H9 (cell line): Measurements from ENCODE around the gene R3HDM4. TPM values are rescaled to one million over a fixed set of nuclear protein-coding genes. Genes with fewer than 3 reads are reported as not detected.

ENCODE experiments used
- DNase-seq: peaks from one replicate; pipeline ENCODE4 v3.0.0-alpha.2; 2017
- H2AFZ ChIP-seq: one replicate; pipeline ENCODE4 v1.6.1; 2013; ENCODE audit warnings: mild to moderate bottlenecking, low read length, control low read depth, moderate library complexity
- H2AK5ac ChIP-seq: 2 replicates; pipeline ENCODE4 v1.6.1; 2013; ENCODE audit warnings: low read length, control low read depth, mixed read lengths; ENCODE audit not compliant: insufficient read length
- H2BK120ac ChIP-seq: one replicate; pipeline ENCODE4 v1.6.1; 2013; ENCODE audit warnings: low read depth, mild to moderate bottlenecking, low read length, control low read depth, inconsistent platforms; ENCODE audit not compliant: poor library complexity, severe bottlenecking
- H2BK12ac ChIP-seq: 2 replicates; pipeline ENCODE4 v1.6.1; 2013; ENCODE audit warnings: low read length, control low read depth, mixed read lengths, low read depth; ENCODE audit not compliant: insufficient read length
- H2BK15ac ChIP-seq: 2 replicates; pipeline ENCODE4 v1.6.1; 2013; ENCODE audit warnings: low read depth, low read length, control low read depth
- H2BK20ac ChIP-seq: one replicate; pipeline ENCODE4 v1.6.1; 2013; ENCODE audit warnings: low read depth, mild to moderate bottlenecking, low read length, control low read depth, inconsistent platforms; ENCODE audit not compliant: poor library complexity, severe bottlenecking
- H2BK5ac ChIP-seq: 2 replicates; pipeline ENCODE4 v1.6.1; 2013; ENCODE audit warnings: low read length, control low read depth, mixed read lengths; ENCODE audit not compliant: insufficient read length
- H3K14ac ChIP-seq: 2 replicates; pipeline ENCODE4 v1.6.1; 2013; ENCODE audit warnings: low read length, control low read depth; ENCODE audit not compliant: insufficient read depth
- H3K18ac ChIP-seq: 2 replicates; pipeline ENCODE4 v1.6.1; 2013; ENCODE audit warnings: low read depth, mild to moderate bottlenecking, mixed read lengths, low read length, control low read depth; ENCODE audit not compliant: insufficient read length
- H3K23ac ChIP-seq: 2 replicates; pipeline ENCODE4 v1.6.1; 2013; ENCODE audit warnings: low read length, control low read depth, mixed read lengths, low read depth; ENCODE audit not compliant: insufficient read length
- H3K23me2 ChIP-seq: 2 replicates; pipeline ENCODE4 v1.6.1; 2013; ENCODE audit warnings: low read depth, mild to moderate bottlenecking, mixed read lengths, low read length, control low read depth; ENCODE audit not compliant: insufficient read length, poor library complexity, severe bottlenecking
- H3K27ac ChIP-seq: 2 replicates; pipeline ENCODE4 v1.5.1; 2013; ENCODE audit warnings: low read length, control low read depth, mixed read lengths, low read depth; ENCODE audit not compliant: insufficient read length
- H3K27me3 ChIP-seq: 2 replicates; pipeline ENCODE4 v1.6.1; 2013; ENCODE audit warnings: low read length, control low read depth, inconsistent platforms; ENCODE audit not compliant: insufficient read depth
- H3K4ac ChIP-seq: 2 replicates; pipeline ENCODE4 v1.6.1; 2013; ENCODE audit warnings: low read depth, mild to moderate bottlenecking, control low read depth, inconsistent platforms, low read length, moderate library complexity
- H3K4me1 ChIP-seq: 2 replicates; pipeline ENCODE4 v1.6.1; 2013; ENCODE audit warnings: low read length, control low read depth, inconsistent platforms; ENCODE audit not compliant: insufficient read depth
- H3K4me2 ChIP-seq: 2 replicates; pipeline ENCODE4 v1.6.1; 2013; ENCODE audit warnings: low read length, control low read depth, mixed read lengths; ENCODE audit not compliant: insufficient read length, insufficient read depth
- H3K56ac ChIP-seq: 2 replicates; pipeline ENCODE4 v1.6.1; 2013; ENCODE audit warnings: low read depth, mild to moderate bottlenecking, mixed read lengths, low read length, control low read depth; ENCODE audit not compliant: insufficient read length
- H3K79me1 ChIP-seq: 2 replicates; pipeline ENCODE4 v1.6.1; 2013; ENCODE audit warnings: low read depth, mild to moderate bottlenecking, moderate library complexity, low read length, control low read depth, inconsistent platforms; ENCODE audit not compliant: insufficient read depth, poor library complexity, severe bottlenecking
- H3K79me2 ChIP-seq: 2 replicates; pipeline ENCODE4 v1.6.1; 2013; ENCODE audit warnings: low read length, control low read depth, inconsistent platforms; ENCODE audit not compliant: insufficient read depth
- H3K9ac ChIP-seq: 2 replicates; pipeline ENCODE4 v1.6.1; 2013; ENCODE audit warnings: low read length, control low read depth, mixed read lengths; ENCODE audit not compliant: insufficient read length; ENCODE audit errors: extremely low read depth
- H3K9me3 ChIP-seq: one replicate; pipeline ENCODE4 v1.6.1; 2013; ENCODE audit warnings: low read depth, low read length, inconsistent platforms; ENCODE audit not compliant: control insufficient read depth
- H3T11ph ChIP-seq: one replicate; pipeline ENCODE4 v1.6.1; 2013; ENCODE audit warnings: mild to moderate bottlenecking, low read length, control low read depth, inconsistent platforms
- H4K20me1 ChIP-seq: one replicate; pipeline ENCODE4 v1.6.1; 2013; ENCODE audit not compliant: control insufficient read depth, insufficient read length, insufficient read depth
- H4K5ac ChIP-seq: 2 replicates; pipeline ENCODE4 v1.6.1; 2013; ENCODE audit warnings: low read depth, mild to moderate bottlenecking, mixed read lengths, low read length, control low read depth; ENCODE audit not compliant: insufficient read length
- H4K8ac ChIP-seq: replicated peaks from 2 replicates; pipeline ENCODE4 v1.6.1; 2013; ENCODE audit warnings: low read length, control low read depth, mixed read lengths, low read depth; ENCODE audit not compliant: insufficient read length
- H4K91ac ChIP-seq: 2 replicates; pipeline ENCODE4 v1.6.1; 2013; ENCODE audit warnings: low read depth, mild to moderate bottlenecking, moderate library complexity, mixed read lengths, low read length, control low read depth; ENCODE audit not compliant: insufficient read length
- H3K27ac Mint-ChIP-seq, 3 experiments: 2 replicates in 2 of 3; 3 replicates in 1 of 3; pipeline ENCODE4 v1.8.0; 2020 to 2021; ENCODE audit warnings: mixed read lengths in 3 of 3, mild to moderate bottlenecking in 1 of 3, moderate library complexity in 1 of 3
- H3K27me3 Mint-ChIP-seq: 2 replicates; pipeline ENCODE4 v1.8.0; 2021; ENCODE audit warnings: low read depth, mild to moderate bottlenecking, moderate library complexity, mixed read lengths
- H3K36me3 Mint-ChIP-seq, 3 experiments: 2 replicates in 2 of 3; 3 replicates in 1 of 3; pipeline ENCODE4 v1.8.0; 2020 to 2021; ENCODE audit warnings: low read depth in 3 of 3, mixed read lengths in 3 of 3; ENCODE audit not compliant: insufficient read depth in 1 of 3
- H3K4me1 Mint-ChIP-seq, 2 experiments: 2 replicates each; pipeline ENCODE4 v1.8.0; 2020; ENCODE audit warnings: mixed read lengths in 2 of 2
- H3K4me3 Mint-ChIP-seq, 2 experiments: 2 replicates in 1 of 2; 3 replicates in 1 of 2; pipeline ENCODE4 v1.8.0; 2020 to 2021; ENCODE audit warnings: mild to moderate bottlenecking in 2 of 2, mixed read lengths in 2 of 2, moderate library complexity in 1 of 2
- H3K9me3 Mint-ChIP-seq, 2 experiments: 2 replicates in 1 of 2; 3 replicates in 1 of 2; pipeline ENCODE4 v1.8.0; 2020; ENCODE audit warnings: mild to moderate bottlenecking in 2 of 2, mixed read lengths in 2 of 2, moderate library complexity in 1 of 2
- WGBS: extraction: QIAGEN DNeasy Blood & Tissue Kit; methylation state at CpG from one replicate; pipeline ENCODE4 v1.1.7; 2013; ENCODE audit warnings: missing lambda C conversion rate, low lambda C conversion rate, mixed read lengths; ENCODE audit not compliant: insufficient read length; ENCODE audit errors: extremely low coverage; 5-methylcytosine and 5-hydroxymethylcytosine counted together
- total RNA-seq: library from RNA; stranded (reverse); gene quantifications from 2 replicates; pipeline ENCODE4 v1.2.1, GENCODE V29; 2021
- TF ChIP-seq, protein P1 (sequence below): fragments of 200-600 bp; sonication (generic); conservative IDR thresholded peaks from 3 replicates; pipeline ENCODE4 v1.8.0; 2021; ENCODE audit warnings: antibody characterized with exemption, mild to moderate bottlenecking

The R3HDM4 gene
- total RNA-seq, 1 experiment from 2014 or later, result 66.4 TPM

DNA sequence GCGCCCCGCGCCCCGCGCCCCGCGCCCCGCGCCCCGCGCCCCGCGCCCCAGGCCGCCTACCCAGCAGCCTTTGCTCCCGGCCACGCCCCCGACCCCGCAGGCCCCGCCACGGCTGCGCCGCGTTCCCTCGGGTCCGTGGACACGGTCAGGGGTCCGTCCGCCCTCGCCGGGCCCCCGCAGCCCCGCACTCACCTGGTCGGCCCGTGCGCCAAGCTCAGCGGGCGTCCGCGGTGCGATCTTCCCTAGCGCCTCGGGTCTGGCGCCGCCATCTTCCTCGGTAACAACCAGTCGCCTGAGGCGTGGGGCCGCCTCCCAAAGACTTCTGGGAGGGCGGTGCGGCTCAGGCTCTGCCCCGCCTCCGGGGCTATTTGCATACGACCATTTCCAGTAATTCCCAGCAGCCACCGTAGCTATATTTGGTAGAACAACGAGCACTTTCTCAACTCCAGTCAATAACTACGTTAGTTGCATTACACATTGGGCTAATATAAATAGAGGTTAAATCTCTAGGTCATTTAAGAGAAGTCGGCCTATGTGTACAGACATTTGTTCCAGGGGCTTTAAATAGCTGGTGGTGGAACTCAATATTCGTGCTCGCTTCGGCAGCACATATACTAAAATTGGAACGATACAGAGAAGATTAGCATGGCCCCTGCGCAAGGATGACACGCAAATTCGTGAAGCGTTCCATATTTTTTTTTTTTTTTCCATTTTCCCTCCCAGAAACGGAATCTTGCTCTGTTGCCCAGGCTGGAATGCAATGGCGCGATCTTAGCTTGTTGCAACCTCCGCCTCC lies 19.9 kb downstream of the R3HDM4 start, which contains the start of the genes MED16 and RNU6-9:
MED16 (minus strand) TSS at position 294 of the 796 bp plus-strand sequence. CDS start 2,056 bp downstream, outside the sequence.
RNU6-9 (plus strand) TSS at position 591 of the 796 bp plus-strand sequence.
- Histone ChIP-seq H3K4me2 (peak within 1 kb of the TSS; percentile 56), H3K9ac (peak within 1 kb of the TSS; percentile 71), H2BK20ac (no peak within 1 kb of the TSS), H3K4ac (no peak within 1 kb of the TSS), H3K14ac (peak within 1 kb of the TSS; percentile 96), H2BK12ac (no peak within 1 kb of the TSS), H4K91ac (no peak within 1 kb of the TSS), H3K23me2 (peaks cover 4% of the 10 kb centered on the region), H3K56ac (no peak within 1 kb of the TSS), H3K18ac (peak within 1 kb of the TSS; percentile 81), H3K79me2 (no peaks in the 10 kb centered on the region; the same call in 1 of the 2 replicates), H3K9me3 (no peaks in the 10 kb centered on the region), H3K23ac (no peak within 1 kb of the TSS), H3K79me1 (no peaks in the 10 kb centered on the region), H3K4me1 (no peaks in the 10 kb centered on the region), H4K5ac (no peak within 1 kb of the TSS), H2BK15ac (no peak within 1 kb of the TSS), H2BK120ac (no peak within 1 kb of the TSS), H3K27me3 (no peaks in the 10 kb centered on the region), H3T11ph (no peak within 1 kb of the TSS), H2BK5ac (no peak within 1 kb of the TSS), H4K8ac (no peak within 1 kb of the TSS), H4K20me1 (peaks cover 2% of the 10 kb centered on the region), H2AK5ac (no peak within 1 kb of the TSS), H3K27ac (peak within 1 kb of the TSS; percentile 12), H2AFZ (no peak within 1 kb of the TSS)
- peaks cover 4% of the 10 kb centered on the region; the same call in 1 of the 2 replicates for H3K27me3 Mint-ChIP-seq
- peaks cover 2 to 35% (median 29%) of the 10 kb centered on the region in 3 experiments; a peak in 6 of 7 replicates for H3K36me3 Mint-ChIP-seq
- no peaks in the 10 kb centered on the region; a peak in 1 of 5 replicates for H3K9me3 Mint-ChIP-seq
- peak within 1 kb of the TSS; percentile 79 to 90 for H3K4me3 Mint-ChIP-seq
- peak within 1 kb of the TSS; percentile 98 to 100 (median 99) for H3K27ac Mint-ChIP-seq
- TF ChIP-seq, protein P1, sequence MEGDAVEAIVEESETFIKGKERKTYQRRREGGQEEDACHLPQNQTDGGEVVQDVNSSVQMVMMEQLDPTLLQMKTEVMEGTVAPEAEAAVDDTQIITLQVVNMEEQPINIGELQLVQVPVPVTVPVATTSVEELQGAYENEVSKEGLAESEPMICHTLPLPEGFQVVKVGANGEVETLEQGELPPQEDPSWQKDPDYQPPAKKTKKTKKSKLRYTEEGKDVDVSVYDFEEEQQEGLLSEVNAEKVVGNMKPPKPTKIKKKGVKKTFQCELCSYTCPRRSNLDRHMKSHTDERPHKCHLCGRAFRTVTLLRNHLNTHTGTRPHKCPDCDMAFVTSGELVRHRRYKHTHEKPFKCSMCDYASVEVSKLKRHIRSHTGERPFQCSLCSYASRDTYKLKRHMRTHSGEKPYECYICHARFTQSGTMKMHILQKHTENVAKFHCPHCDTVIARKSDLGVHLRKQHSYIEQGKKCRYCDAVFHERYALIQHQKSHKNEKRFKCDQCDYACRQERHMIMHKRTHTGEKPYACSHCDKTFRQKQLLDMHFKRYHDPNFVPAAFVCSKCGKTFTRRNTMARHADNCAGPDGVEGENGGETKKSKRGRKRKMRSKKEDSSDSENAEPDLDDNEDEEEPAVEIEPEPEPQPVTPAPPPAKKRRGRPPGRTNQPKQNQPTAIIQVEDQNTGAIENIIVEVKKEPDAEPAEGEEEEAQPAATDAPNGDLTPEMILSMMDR, result no peak
- peaks cover 5 to 6% of the 10 kb centered on the region in 2 experiments for H3K4me1 Mint-ChIP-seq
- DNase-seq, result peak; percentile 91
- no CpG with 5 or more reads among the region's 69 CpGs for WGBS
